Peyer's patch (tissue), 4 donors: ENCODE data around the gene SPTAN1. TPM values are rescaled to one million over a fixed set of nuclear protein-coding genes. Genes with fewer than 3 reads are reported as not detected.

Experiments
- DNase-seq, 3 donors: peaks; one replicate each; pipeline ENCODE4 v3.0.0-alpha.2; 2017 to 2019
- H3K27ac ChIP-seq, 4 donors: fragments of 200-600 bp; sonication (generic); one replicate each; pipeline ENCODE4 v1.5.1; 2016 to 2019
- H3K27me3 ChIP-seq, 2 donors: fragments of 200-600 bp; sonication (generic); one replicate each; pipeline ENCODE4 v1.5.1; 2019
- H3K36me3 ChIP-seq, 3 donors: fragments of 200-600 bp; sonication (generic); one replicate each; pipeline ENCODE4 v1.5.1; 2016 to 2019
- H3K4me1 ChIP-seq, 4 donors: fragments of 200-600 bp; sonication (generic); one replicate each; pipeline ENCODE4 v1.5.1; 2016 to 2019
- H3K4me3 ChIP-seq, 4 donors: fragments of 200-600 bp; sonication (generic); 1 replicate in 3 of 4; 2 replicates in 1 of 4; pipeline ENCODE4 v1.5.1; 2016 to 2019; ENCODE audit warnings: mild to moderate bottlenecking in 1 of 4
- H3K9me3 ChIP-seq, 4 donors: fragments of 200-600 bp; sonication (generic); one replicate each; pipeline ENCODE4 v1.5.1; 2016 to 2019; ENCODE audit warnings: mild to moderate bottlenecking in 1 of 4
- CTCF ChIP-seq, 6 experiments: fragments of 450-650 bp in 4 of 6; fragments of 200-600 bp in 2 of 6; sonication (generic) in 1 of 6; IDR thresholded peaks; one replicate each; pipeline ENCODE4 v1.5.1; 2017 to 2019; ENCODE audit warnings: antibody characterized with exemption in 6 of 6, mild to moderate bottlenecking in 3 of 6, moderate library complexity in 1 of 6
- POLR2A ChIP-seq, 2 donors: fragments of 450-650 bp; IDR thresholded peaks; one replicate each; pipeline ENCODE4 v1.5.1; 2017; ENCODE audit warnings: antibody characterized with exemption in 2 of 2, mild to moderate bottlenecking in 2 of 2, moderate library complexity in 2 of 2
- total RNA-seq, 4 donors: library from RNA; depleted of rRNA; stranded (reverse); fragments of >200 nt; gene quantifications; one replicate each; pipeline ENCODE4 v1.1.0, GENCODE V29; 2016

The SPTAN1 gene
- total RNA-seq, 4 donors from 2014 or later, result 251 to 586 (median 269) TPM

GRCh38 chr9:128607642-128608350, 55.4 kb downstream of the SPTAN1 start:
- H3K36me3 ChIP-seq, result peaks cover 4 to 97% (median 15%) of the 10 kb centered on the region in 3 donors

GRCh38 chr9:128610897-128611296, 58.5 kb downstream of the SPTAN1 start:
- no peaks in the 10 kb centered on the region for H3K4me1 ChIP-seq
- no peak overlapping the region for H3K27ac ChIP-seq
- no peak overlapping the region for H3K4me3 ChIP-seq
- H3K27me3 ChIP-seq, result no peaks in the 10 kb centered on the region
- no peak for DNase-seq
- peaks cover 4 to 97% (median 6%) of the 10 kb centered on the region in 3 donors for H3K36me3 ChIP-seq
- H3K9me3 ChIP-seq, result no peaks in the 10 kb centered on the region
- TF ChIP-seq POLR2A (IDR thresholded peaks at IDR 0.05) (no peak), CTCF (IDR thresholded peaks at IDR 0.05) (no peak)

More at GRCh38 chr9:128607642-128608350, 55.4 kb downstream of the SPTAN1 start:
- TF ChIP-seq POLR2A (IDR thresholded peaks at IDR 0.05) (no peak), CTCF (IDR thresholded peaks at IDR 0.05) (no peak)
- DNase-seq, result no peak
- Histone ChIP-seq H3K9me3 (no peaks in the 10 kb centered on the region), H3K4me1 (no peaks in the 10 kb centered on the region), H3K27me3 (no peaks in the 10 kb centered on the region), H3K4me3 (no peak overlapping the region), H3K27ac (peak overlapping the region in 1 of 4 donors; percentile 18)

GRCh38 chr9:128611600-128612394, 59.4 kb downstream of the SPTAN1 start:
- Histone ChIP-seq H3K4me1 (no peaks in the 10 kb centered on the region), H3K36me3 (peaks cover 4 to 100% (median 6%) of the 10 kb centered on the region in 3 donors), H3K27ac (no peak overlapping the region), H3K9me3 (no peaks in the 10 kb centered on the region), H3K4me3 (no peak overlapping the region), H3K27me3 (no peaks in the 10 kb centered on the region)
- no peak for DNase-seq
- TF ChIP-seq CTCF (IDR thresholded peaks at IDR 0.05) (no peak), POLR2A (IDR thresholded peaks at IDR 0.05) (no peak)

- Histone ChIP-seq H3K36me3 (peaks cover 0 to 100% (median 0%) of the 10 kb centered on the region in 3 donors), H3K27ac (no peak overlapping the region), H3K4me3 (no peak overlapping the region), H3K27me3 (no peaks in the 10 kb centered on the region), H3K4me1 (no peaks in the 10 kb centered on the region), H3K9me3 (no peaks in the 10 kb centered on the region)
- DNase-seq, result no peak
- TF ChIP-seq POLR2A (IDR thresholded peaks at IDR 0.05) (no peak), CTCF (IDR thresholded peaks at IDR 0.05) (no peak)
These were observed 62.3 kb downstream of the SPTAN1 start for GRCh38 chr9:128614728-128615127.

GRCh38 chr9:128615571-128615970, 63.2 kb downstream of the SPTAN1 start:
- DNase-seq, result no peak
- no peak for TF ChIP-seq POLR2A (IDR thresholded peaks at IDR 0.05)
- no peak for TF ChIP-seq CTCF (IDR thresholded peaks at IDR 0.05)
- no peak overlapping the region for H3K27ac ChIP-seq
- H3K27me3 ChIP-seq, result no peaks in the 10 kb centered on the region
- H3K4me3 ChIP-seq, result no peak overlapping the region
- peaks cover 0 to 100% (median 0%) of the 10 kb centered on the region in 3 donors for H3K36me3 ChIP-seq
- H3K9me3 ChIP-seq, result no peaks in the 10 kb centered on the region
- no peaks in the 10 kb centered on the region for H3K4me1 ChIP-seq
